CD14-positive monocyte (primary cell): ENCODE measurements around the gene ORAI3. TPM values are rescaled to one million over a fixed set of nuclear protein-coding genes. Genes with fewer than 3 reads are reported as not detected.

Experiments used
- DNase-seq, 3 donors: peaks; one replicate each; pipeline ENCODE4 v3.0.0-alpha.2; 2011 to 2022
- H2AFZ ChIP-seq: 2 replicates; pipeline ENCODE4 v1.6.0; 2012; ENCODE audit warnings: mild to moderate bottlenecking, low read depth, low read length, inconsistent platforms; ENCODE audit not compliant: insufficient read depth, poor library complexity, severe bottlenecking
- H3K27ac ChIP-seq, 2 donors: 1 replicate in 1 of 2; 2 replicates in 1 of 2; pipeline ENCODE4 v1.5.1; 2012 to 2013; ENCODE audit warnings: low read length in 2 of 2, control low read depth in 1 of 2, inconsistent platforms in 1 of 2, low read depth in 1 of 2, mild to moderate bottlenecking in 1 of 2
- H3K27me3 ChIP-seq, 2 donors: one replicate each; pipeline versions ENCODE4 v1.6.0 to v1.6.1; 2011 to 2013; ENCODE audit warnings: low read length in 2 of 2; ENCODE audit not compliant: control insufficient read depth in 2 of 2, insufficient read depth in 2 of 2
- H3K36me3 ChIP-seq, 2 donors: replicated peaks in 1 of 2; 1 replicate in 1 of 2; 2 replicates in 1 of 2; pipeline versions ENCODE4 v1.5.1 to v1.6.1; 2012 to 2013; ENCODE audit warnings: low read length in 2 of 2, control low read depth in 1 of 2, inconsistent platforms in 1 of 2, mild to moderate bottlenecking in 1 of 2; ENCODE audit not compliant: insufficient read depth in 2 of 2, control insufficient read depth in 1 of 2
- H3K4me1 ChIP-seq, 2 donors: 1 replicate in 1 of 2; 2 replicates in 1 of 2; pipeline versions ENCODE4 v1.5.1 to v1.6.1; 2012 to 2013; ENCODE audit warnings: low read length in 2 of 2, control low read depth in 1 of 2, inconsistent platforms in 1 of 2, mild to moderate bottlenecking in 1 of 2, moderate library complexity in 1 of 2; ENCODE audit not compliant: insufficient read depth in 2 of 2, control insufficient read depth in 1 of 2
- H3K4me2 ChIP-seq: replicated peaks from 2 replicates; pipeline ENCODE3; 2012; ENCODE audit warnings: low read length, moderate library complexity, mild to moderate bottlenecking; ENCODE audit not compliant: poor library complexity, severe bottlenecking; ENCODE audit errors: extremely low read depth
- H3K4me3 ChIP-seq, 3 experiments: fragments of 200-600 bp in 1 of 3; sonication (generic) in 1 of 3; replicated peaks in 1 of 3; 1 replicate in 2 of 3; 2 replicates in 1 of 3; pipeline ENCODE4 v1.5.1; 2011 to 2013; ENCODE audit warnings: low read length in 3 of 3, mild to moderate bottlenecking in 3 of 3, control low read depth in 2 of 3, low read depth in 2 of 3, inconsistent platforms in 1 of 3, moderate library complexity in 1 of 3
- H3K79me2 ChIP-seq: 2 replicates; pipeline ENCODE4 v1.6.0; 2012; ENCODE audit warnings: mild to moderate bottlenecking, control low read depth, inconsistent platforms, low read length, moderate library complexity; ENCODE audit not compliant: insufficient read depth
- H3K9ac ChIP-seq: 2 replicates; pipeline ENCODE4 v1.6.0; 2017; ENCODE audit warnings: low read length, mild to moderate bottlenecking; ENCODE audit not compliant: insufficient read depth, poor library complexity, severe bottlenecking
- H3K9me3 ChIP-seq, 2 donors: replicated peaks in 1 of 2; 1 replicate in 1 of 2; 2 replicates in 1 of 2; pipeline versions ENCODE4 v1.5.1 to v1.6.1; 2012 to 2013; ENCODE audit warnings: low read length in 2 of 2, control low read depth in 1 of 2; ENCODE audit not compliant: control insufficient read depth in 1 of 2, insufficient read depth in 1 of 2
- H4K20me1 ChIP-seq: 2 replicates; pipeline ENCODE4 v1.6.0; 2012; ENCODE audit warnings: mild to moderate bottlenecking, low read length, control low read depth, moderate library complexity; ENCODE audit not compliant: insufficient read depth
- H3K27ac Mint-ChIP-seq, 7 donors: one replicate each; pipeline ENCODE4 v1.8.0; 2020; ENCODE audit warnings: mild to moderate bottlenecking in 7 of 7, mixed read lengths in 7 of 7, moderate library complexity in 6 of 7, inconsistent platforms in 2 of 7
- H3K27me3 Mint-ChIP-seq, 3 donors: one replicate each; pipeline ENCODE4 v1.8.0; 2021 to 2022; ENCODE audit warnings: low read depth in 3 of 3, mild to moderate bottlenecking in 3 of 3, mixed read lengths in 3 of 3, moderate library complexity in 3 of 3, inconsistent platforms in 1 of 3
- H3K36me3 Mint-ChIP-seq, 2 donors: one replicate each; pipeline ENCODE4 v1.8.0; 2020; ENCODE audit warnings: mixed read lengths in 2 of 2, inconsistent platforms in 1 of 2, mild to moderate bottlenecking in 1 of 2
- H3K4me1 Mint-ChIP-seq: one replicate; pipeline ENCODE4 v1.8.0; 2020; ENCODE audit warnings: mild to moderate bottlenecking, mixed read lengths
- H3K4me3 Mint-ChIP-seq, 2 donors: one replicate each; pipeline ENCODE4 v1.8.0; 2020; ENCODE audit warnings: mild to moderate bottlenecking in 2 of 2, mixed read lengths in 2 of 2, moderate library complexity in 1 of 2
- H3K9me3 Mint-ChIP-seq, 7 donors: one replicate each; pipeline ENCODE4 v1.8.0; 2020 to 2022; ENCODE audit warnings: mixed read lengths in 7 of 7, mild to moderate bottlenecking in 6 of 7, moderate library complexity in 6 of 7, inconsistent platforms in 2 of 7
- WGBS: methylation state at CpG from one replicate; pipeline ENCODE4 v1.1.5; 2013; ENCODE audit warnings: missing lambda C conversion rate; ENCODE audit not compliant: insufficient coverage; 5-methylcytosine and 5-hydroxymethylcytosine counted together
- intact Hi-C, 2 donors: fragments of 100-400 bp; cut with micrococcal nuclease; formaldehyde crosslinking; loops; one replicate each; pipeline versions ENCODE4 v1.15.0 to v1.15.1; 2023
- polyA plus RNA-seq, 3 donors: library from polyadenylated mRNA; depleted of rRNA in 1 of 3; unstranded in 2 of 3; stranded (reverse) in 1 of 3; fragments of 300-500 nt in 2 of 3; fragments of >200 nt in 1 of 3; fragmentation: Illumina TruSeq in 2 of 3; gene quantifications; 1 replicate in 2 of 3; 2 replicates in 1 of 3; pipeline ENCODE4 v1.2.3, GENCODE V29; 2012 to 2021
- TF ChIP-seq, protein P1 (sequence below): fragments of 200-600 bp; IDR thresholded peaks from one replicate; pipeline ENCODE4 v1.8.0; 2022; ENCODE audit warnings: antibody characterized with exemption, mild to moderate bottlenecking

The ORAI3 gene
- polyA plus RNA-seq, 3 donors: 34.3 to 80.3 (median 76.8) TPM

DNA sequence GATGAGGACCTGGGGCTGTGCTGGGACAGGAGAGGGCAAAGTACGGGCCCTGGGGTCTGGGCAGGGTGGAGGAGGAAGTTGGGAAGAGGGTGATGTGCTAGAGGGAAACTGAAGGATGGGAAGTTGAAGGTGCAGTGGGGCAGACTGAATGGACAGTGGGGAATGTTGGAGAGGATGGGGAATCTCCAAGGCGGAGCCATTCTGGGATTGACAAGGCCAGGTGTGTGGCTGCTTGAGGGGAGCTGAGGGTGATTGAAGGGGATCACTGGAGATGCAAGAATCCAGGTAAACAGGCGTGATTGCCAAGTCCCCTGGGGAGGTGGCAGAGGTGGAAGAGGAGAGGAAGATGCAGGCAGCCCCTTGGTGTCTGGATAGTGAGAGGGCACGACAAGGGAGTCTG lies 27.6 kb downstream of the ORAI3 start:
- Histone ChIP-seq H3K79me2 (no peaks in the 10 kb centered on the region), H3K4me3 (no peak overlapping the region), H3K4me2 (no peak overlapping the region), H3K9me3 (no peaks in the 10 kb centered on the region), H3K36me3 (peaks cover 79 to 83% of the 10 kb centered on the region in 2 donors), H3K27me3 (no peaks in the 10 kb centered on the region), H3K4me1 (no peaks in the 10 kb centered on the region), H4K20me1 (peaks cover 7% of the 10 kb centered on the region), H3K27ac (no peak overlapping the region), H3K9ac (no peak overlapping the region), H2AFZ (no peak overlapping the region)
- Mint-ChIP-seq H3K4me3 (no peak overlapping the region), H3K9me3 (peaks cover 0 to 2% (median 0%) of the 10 kb centered on the region in 7 donors), H3K4me1 (no peaks in the 10 kb centered on the region), H3K27ac (peak overlapping the region in 2 of 7 donors; percentile 12 to 77), H3K27me3 (peaks cover 0 to under 1% (median 0%) of the 10 kb centered on the region in 3 donors), H3K36me3 (peaks cover 76 to 96% of the 10 kb centered on the region in 2 donors)
- TF ChIP-seq, protein P1, sequence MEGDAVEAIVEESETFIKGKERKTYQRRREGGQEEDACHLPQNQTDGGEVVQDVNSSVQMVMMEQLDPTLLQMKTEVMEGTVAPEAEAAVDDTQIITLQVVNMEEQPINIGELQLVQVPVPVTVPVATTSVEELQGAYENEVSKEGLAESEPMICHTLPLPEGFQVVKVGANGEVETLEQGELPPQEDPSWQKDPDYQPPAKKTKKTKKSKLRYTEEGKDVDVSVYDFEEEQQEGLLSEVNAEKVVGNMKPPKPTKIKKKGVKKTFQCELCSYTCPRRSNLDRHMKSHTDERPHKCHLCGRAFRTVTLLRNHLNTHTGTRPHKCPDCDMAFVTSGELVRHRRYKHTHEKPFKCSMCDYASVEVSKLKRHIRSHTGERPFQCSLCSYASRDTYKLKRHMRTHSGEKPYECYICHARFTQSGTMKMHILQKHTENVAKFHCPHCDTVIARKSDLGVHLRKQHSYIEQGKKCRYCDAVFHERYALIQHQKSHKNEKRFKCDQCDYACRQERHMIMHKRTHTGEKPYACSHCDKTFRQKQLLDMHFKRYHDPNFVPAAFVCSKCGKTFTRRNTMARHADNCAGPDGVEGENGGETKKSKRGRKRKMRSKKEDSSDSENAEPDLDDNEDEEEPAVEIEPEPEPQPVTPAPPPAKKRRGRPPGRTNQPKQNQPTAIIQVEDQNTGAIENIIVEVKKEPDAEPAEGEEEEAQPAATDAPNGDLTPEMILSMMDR: no peak
- WGBS: 93% methylated on average over 3 of the region's 4 CpGs
- DNase-seq: no peak
- intact Hi-C loops: no loop called here

GRCh38 chr16:30977502-30977901 lies 28.6 kb downstream of the ORAI3 start:
- Mint-ChIP-seq H3K4me1 (no peaks in the 10 kb centered on the region), H3K36me3 (peaks cover 74 to 96% of the 10 kb centered on the region in 2 donors), H3K4me3 (no peak overlapping the region), H3K27me3 (no peaks in the 10 kb centered on the region), H3K9me3 (peaks cover 0 to 2% (median 0%) of the 10 kb centered on the region in 7 donors), H3K27ac (peak overlapping the region in 3 of 7 donors; percentile 22 to 43 (median 41))
- Histone ChIP-seq H3K27ac (no peak overlapping the region), H3K4me1 (no peaks in the 10 kb centered on the region), H3K9me3 (no peaks in the 10 kb centered on the region), H4K20me1 (peaks cover 7% of the 10 kb centered on the region), H3K79me2 (no peaks in the 10 kb centered on the region), H3K4me2 (no peak overlapping the region), H3K9ac (no peak overlapping the region), H2AFZ (no peak overlapping the region), H3K36me3 (peaks cover 79% of the 10 kb centered on the region in 2 donors), H3K4me3 (no peak overlapping the region), H3K27me3 (no peaks in the 10 kb centered on the region)
- no peak for DNase-seq
- TF ChIP-seq, protein P1: peak; percentile 34
- intact Hi-C loops: no loop called here
- WGBS: 93% methylated on average over 17 of the region's 17 CpGs
